ENCODE data around the gene PTPRN2. TPM values are rescaled to one million over a fixed set of nuclear protein-coding genes. Genes with fewer than 3 reads are reported as not detected.
A peak's percentile ranks its signal among the peaks of the same experiment; 100 is the strongest.

Gene PTPRN2
- total and polyA plus RNA-seq, 9 of the 15 experiments (the other 6 are each of a cell fraction or from before 2014, with no cell fraction given): not detected

GRCh38 chr7:157619753-157620525 is 967.7 kb downstream of the PTPRN2 start:
- DNase-seq (ENCODE audit: extremely low read depth in 1 of 4, low spot score in 3 of 4) (no peak), FAIRE-seq (no peak), ATAC-seq (peak; percentile 32)
- H2AFZ ChIP-seq (ENCODE audit: low read depth, low read length): no peak overlapping the region
- peaks cover 6% of the 10 kb centered on the region for H3K9me1 ChIP-seq (ENCODE audit: control insufficient read depth, insufficient read depth, low read length)
- H3K79me2 ChIP-seq (ENCODE audit: control insufficient read depth, insufficient read depth, low read length): no peaks in the 10 kb centered on the region
- no TSS peak for BruUV-seq (replicated peaks)
- no peaks in the 10 kb centered on the region for H3K36me3 ChIP-seq (ENCODE audit: control insufficient read depth, insufficient read depth, low read length)
- intact Hi-C loops (cut with micrococcal nuclease): no loop called here
- in situ Hi-C loops (cut with MboI): no loop called here
- no peak overlapping the region for H3K4me2 ChIP-seq (ENCODE audit: insufficient read depth, low read length)
- TF ChIP-seq HDAC3 (IDR thresholded peaks at IDR 0.05; ENCODE audit: borderline replicate concordance, partially characterized antibody) (no peak), NRF1 (conservative IDR thresholded peaks at IDR 0.05 in 1 of 2, IDR thresholded peaks at IDR 0.05 in 1 of 2) (peak; percentile 54 to 68), NR3C1 (CRISPR knock-in tag; IDR thresholded peaks at IDR 0.05) (no peak), ARID2 (IDR thresholded peaks at IDR 0.05) (no peak)
- no peak overlapping the region for H3K9ac ChIP-seq (ENCODE audit: insufficient read depth in 1 of 2, low read depth in 2 of 2, low read length in 2 of 2)
- CTCF ChIA-PET (ENCODE audit: low intra/inter-chr PET ratio): no interaction called here
- peaks cover 0 to 2% of the 10 kb centered on the region in 2 experiments; a peak in 1 of 5 replicates for H3K4me1 ChIP-seq (replicated peaks in 1 of 2; ENCODE audit: control insufficient read depth in 2 of 2, insufficient read depth in 2 of 2, low read length in 2 of 2)
- POLR2A ChIA-PET: interaction anchor here (0.5 to 0.6 kb wide), 2 partner anchors 98 to 116 kb away, joined by 3 read pairs; no protein-coding TSS in a partner anchor
- no peak overlapping the region for H3K27ac ChIP-seq (ENCODE audit: extremely low read depth, low read depth, low read length)
- H3K27me3 ChIP-seq (ENCODE audit: control insufficient read depth in 2 of 2, insufficient read depth in 2 of 2, low read length in 2 of 2): peaks cover 76 to 85% of the 10 kb centered on the region in 2 experiments
- under 1% methylated on average over 26 of the region's 26 CpGs for WGBS (ENCODE audit: insufficient coverage, low coverage, missing lambda C conversion rate)
- H3K4me3 ChIP-seq: no peak overlapping the region
- H3K9me3 ChIP-seq (replicated peaks; ENCODE audit: control insufficient read depth, insufficient read depth, low read depth, low read length): no peaks in the 10 kb centered on the region
- H4K20me1 ChIP-seq (replicated peaks; ENCODE audit: control insufficient read depth, insufficient read depth, low read length): peaks cover 16% of the 10 kb centered on the region
